GM12872 (cell line): ENCODE data around the gene CCDC121.

ENCODE experiments used
- CTCF ChIP-seq: IDR thresholded peaks from 3 replicates; pipeline ENCODE4 v1.5.1; 2011; ENCODE audit warnings: low read depth, mild to moderate bottlenecking, low read length, moderate library complexity; ENCODE audit not compliant: insufficient read depth

The CCDC121 gene

GRCh38 chr2:27583390-27583915 is 45.4 kb downstream of the CCDC121 start:
- no peak for TF ChIP-seq CTCF

- peak; percentile 10; the same call in 1 of the 3 replicates for TF ChIP-seq CTCF
These were observed 46.0 kb downstream of the CCDC121 start, which contains the start of gene ZNF512 for GRCh38 chr2:27582695-27583389. ZNF512 (plus strand) TSS chr2:27583042; CDS start chr2:27583113, 71 bp downstream.

GRCh38 chr2:27582129-27582694 is 46.6 kb downstream of the CCDC121 start:
- no peak for TF ChIP-seq CTCF

GRCh38 chr2:27581417-27582128 is 47.2 kb downstream of the CCDC121 start:
- TF ChIP-seq CTCF, result no peak
